Fibroblast of lung (primary cell): Measurements from ENCODE around the gene LCN6. TPM values are rescaled to one million over a fixed set of nuclear protein-coding genes. Genes with fewer than 3 reads are reported as not detected.
"Not testable (repeated sequence)": the region's sequence is repeated elsewhere in the genome, so short reads cannot be mapped to it uniquely, and the experiment has no call there.

ENCODE experiments used
- DNase-seq, 2 donors: peaks; one replicate each; pipeline versions ENCODE4 v3.0.0 to v3.0.0-alpha.2; 2010; ENCODE audit warnings: low read depth in 2 of 2
- H2AFZ ChIP-seq: 2 replicates; pipeline ENCODE4 v1.5.1; 2012; ENCODE audit warnings: low read length, control low read depth, inconsistent platforms
- H3K27ac ChIP-seq: 2 replicates; pipeline ENCODE4 v1.5.1; 2011; ENCODE audit warnings: low read length, control low read depth; ENCODE audit not compliant: insufficient read depth
- H3K27me3 ChIP-seq: 2 replicates; pipeline ENCODE4 v1.5.1; 2011; ENCODE audit warnings: mild to moderate bottlenecking, low read length; ENCODE audit not compliant: control insufficient read depth, insufficient read depth
- H3K36me3 ChIP-seq: 2 replicates; pipeline ENCODE4 v1.5.1; 2011; ENCODE audit warnings: low read length; ENCODE audit not compliant: control insufficient read depth, insufficient read depth
- H3K4me1 ChIP-seq: 2 replicates; pipeline ENCODE4 v1.5.1; 2011; ENCODE audit warnings: low read length; ENCODE audit not compliant: control insufficient read depth, insufficient read depth; ENCODE audit errors: extremely low read depth
- H3K4me2 ChIP-seq: 2 replicates; pipeline ENCODE4 v1.5.1; 2011; ENCODE audit warnings: low read length, control low read depth; ENCODE audit not compliant: insufficient read depth; ENCODE audit errors: extremely low read depth
- H3K4me3 ChIP-seq, 4 experiments: fragments of 200-600 bp in 1 of 4; sonication (generic) in 1 of 4; replicated peaks in 1 of 4; 2 replicates each; pipeline ENCODE4 v1.5.1; 2011 to 2016; ENCODE audit warnings: low read length in 4 of 4, low read depth in 3 of 4, mild to moderate bottlenecking in 3 of 4, control low read depth in 2 of 4, inconsistent platforms in 1 of 4, mixed read lengths in 1 of 4; ENCODE audit not compliant: insufficient read depth in 1 of 4; ENCODE audit errors: control extremely low read depth in 1 of 4
- H3K79me2 ChIP-seq: 2 replicates; pipeline ENCODE4 v1.5.1; 2012; ENCODE audit warnings: mild to moderate bottlenecking, low read length, inconsistent platforms; ENCODE audit not compliant: control insufficient read depth, insufficient read depth
- H3K9ac ChIP-seq: 2 replicates; pipeline ENCODE4 v1.5.1; 2011; ENCODE audit warnings: mild to moderate bottlenecking, low read length, control low read depth; ENCODE audit not compliant: insufficient read depth
- H3K9me3 ChIP-seq: 2 replicates; pipeline ENCODE4 v1.5.1; 2012; ENCODE audit warnings: low read depth, low read length; ENCODE audit not compliant: control insufficient read depth, insufficient read depth
- H4K20me1 ChIP-seq: 2 replicates; pipeline ENCODE4 v1.5.1; 2011; ENCODE audit warnings: low read length; ENCODE audit not compliant: control insufficient read depth, insufficient read depth; ENCODE audit errors: extremely low read depth
- CTCF ChIP-seq, 2 donors: IDR thresholded peaks in 1 of 2; conservative IDR thresholded peaks in 1 of 2; 1 replicate in 1 of 2; 2 replicates in 1 of 2; pipeline ENCODE4 v1.5.1; 2011 to 2012; ENCODE audit warnings: low read length in 2 of 2, control low read depth in 1 of 2, inconsistent platforms in 1 of 2, low read depth in 1 of 2, mild to moderate bottlenecking in 1 of 2
- EZH2 ChIP-seq: IDR thresholded peaks from 2 replicates; pipeline ENCODE4 v1.5.1; 2012; ENCODE audit warnings: low read length, control low read depth, mild to moderate bottlenecking; ENCODE audit errors: missing control alignments
- polyA plus RNA-seq, 2 donors: library from polyadenylated mRNA; depleted of rRNA in 1 of 2; stranded (reverse) in 1 of 2; unstranded in 1 of 2; fragments of >200 nt; gene quantifications; 2 replicates each; pipeline ENCODE4 v1.2.1, GENCODE V29; 2011 to 2012; ENCODE audit warnings: missing spikeins in 1 of 2
- total RNA-seq: library from RNA; depleted of rRNA; stranded (reverse); fragments of >200 nt; gene quantifications from 2 replicates; pipeline ENCODE4 v1.2.1, GENCODE V29; 2014

LCN6 gene
- total and polyA plus RNA-seq, 2 donors (not counting 1 experiment from before 2014, with no cell fraction given): not detected

- Histone ChIP-seq H3K79me2 (no peaks in the 10 kb centered on the region), H4K20me1 (no peaks in the 10 kb centered on the region), H2AFZ (no peak overlapping the region), H3K36me3 (no peaks in the 10 kb centered on the region), H3K4me3 (no peak overlapping the region), H3K9me3 (no peaks in the 10 kb centered on the region), H3K27ac (no peak overlapping the region), H3K9ac (no peak overlapping the region), H3K4me1 (no peaks in the 10 kb centered on the region), H3K27me3 (peaks cover 5% of the 10 kb centered on the region), H3K4me2 (no peak overlapping the region)
- DNase-seq: no peak
- TF ChIP-seq CTCF (conservative IDR thresholded peaks at IDR 0.05 in 1 of 2, IDR thresholded peaks at IDR 0.05 in 1 of 2; ENCODE audit: low read depth in 1 of 2, low read length in 2 of 2) (no peak), EZH2 (no peak)
These were observed 23.6 kb upstream of the LCN6 start for GRCh38 chr9:136771907-136772415.

GRCh38 chr9:136769710-136770191 lies 21.4 kb upstream of the LCN6 start:
- Histone ChIP-seq H3K4me2 (no peak overlapping the region), H3K27me3 (peaks cover 8% of the 10 kb centered on the region), H3K9ac (no peak overlapping the region), H3K27ac (no peak overlapping the region), H3K4me1 (no peaks in the 10 kb centered on the region), H3K4me3 (no peak overlapping the region), H3K36me3 (no peaks in the 10 kb centered on the region), H2AFZ (no peak overlapping the region), H3K9me3 (no peaks in the 10 kb centered on the region), H4K20me1 (no peaks in the 10 kb centered on the region), H3K79me2 (no peaks in the 10 kb centered on the region)
- DNase-seq: no peak
- TF ChIP-seq EZH2 (no peak), CTCF (conservative IDR thresholded peaks at IDR 0.05 in 1 of 2, IDR thresholded peaks at IDR 0.05 in 1 of 2; ENCODE audit: low read depth in 1 of 2, low read length in 2 of 2) (peak; percentile 34 to 53)

GRCh38 chr9:136766410-136767120 lies 18.2 kb upstream of the LCN6 start:
- not testable (repeated sequence) for H3K27ac ChIP-seq, H3K27me3 ChIP-seq, H2AFZ ChIP-seq, H3K9me3 ChIP-seq, H3K4me1 ChIP-seq, H3K4me2 ChIP-seq, H3K36me3 ChIP-seq, H3K9ac ChIP-seq, H3K79me2 ChIP-seq, H4K20me1 ChIP-seq, H3K4me3 ChIP-seq
- peak; percentile 38 for DNase-seq
- TF ChIP-seq CTCF (conservative IDR thresholded peaks at IDR 0.05 in 1 of 2, IDR thresholded peaks at IDR 0.05 in 1 of 2; ENCODE audit: low read depth in 1 of 2, low read length in 2 of 2): peak; percentile 18 to 31

- not testable (repeated sequence) for DNase-seq, H3K79me2 ChIP-seq, H3K4me1 ChIP-seq, H3K9me3 ChIP-seq, H3K27me3 ChIP-seq, H3K9ac ChIP-seq, H3K4me3 ChIP-seq, H3K4me2 ChIP-seq, H3K27ac ChIP-seq, H3K36me3 ChIP-seq, H4K20me1 ChIP-seq, H2AFZ ChIP-seq
These were observed 17.6 kb upstream of the LCN6 start for GRCh38 chr9:136765745-136766409.
